Measurements from ENCODE around the gene EMC1.

Gene EMC1

DNA sequence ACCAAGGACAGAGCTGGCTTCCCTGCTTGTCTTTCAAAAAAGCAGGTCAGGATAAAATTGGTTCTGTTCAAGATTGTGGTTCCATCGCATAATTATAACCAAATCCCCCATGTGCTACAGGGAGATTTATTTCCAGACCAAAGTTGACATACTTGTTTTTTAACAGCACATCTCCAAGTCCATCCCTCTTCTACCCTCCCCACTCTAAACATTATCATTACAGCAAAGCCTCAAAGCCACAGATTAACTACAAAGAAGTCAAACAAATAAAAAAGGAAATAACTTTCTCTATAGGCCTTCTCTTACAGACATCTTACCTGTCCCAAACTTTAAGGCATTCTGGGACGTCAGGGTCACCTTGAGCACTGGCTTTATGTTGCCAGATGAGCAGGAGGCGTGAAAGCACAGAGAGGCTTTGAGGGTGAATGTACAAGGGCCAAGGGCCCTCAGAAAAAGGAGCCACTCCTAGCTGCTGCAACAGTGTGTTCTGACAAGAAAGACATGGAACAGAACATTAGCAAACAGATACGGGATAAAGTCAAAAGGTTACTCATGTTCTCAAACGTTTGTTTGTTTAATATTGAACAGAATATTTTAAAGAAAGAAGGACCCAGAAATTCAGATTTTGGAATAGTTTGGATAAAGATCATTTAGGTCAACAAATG is 72.5 kb downstream of the EMC1 start:
- peaks cover 94% of the 10 kb centered on the region for H3K36me3 ChIP-seq (ENCODE audit: control insufficient read depth, low read length)
- no peak for TF ChIP-seq EZH2phosphoT487 (IDR thresholded peaks at IDR 0.05; ENCODE audit: borderline replicate concordance, low read length)
- TF ChIP-seq, protein P1, sequence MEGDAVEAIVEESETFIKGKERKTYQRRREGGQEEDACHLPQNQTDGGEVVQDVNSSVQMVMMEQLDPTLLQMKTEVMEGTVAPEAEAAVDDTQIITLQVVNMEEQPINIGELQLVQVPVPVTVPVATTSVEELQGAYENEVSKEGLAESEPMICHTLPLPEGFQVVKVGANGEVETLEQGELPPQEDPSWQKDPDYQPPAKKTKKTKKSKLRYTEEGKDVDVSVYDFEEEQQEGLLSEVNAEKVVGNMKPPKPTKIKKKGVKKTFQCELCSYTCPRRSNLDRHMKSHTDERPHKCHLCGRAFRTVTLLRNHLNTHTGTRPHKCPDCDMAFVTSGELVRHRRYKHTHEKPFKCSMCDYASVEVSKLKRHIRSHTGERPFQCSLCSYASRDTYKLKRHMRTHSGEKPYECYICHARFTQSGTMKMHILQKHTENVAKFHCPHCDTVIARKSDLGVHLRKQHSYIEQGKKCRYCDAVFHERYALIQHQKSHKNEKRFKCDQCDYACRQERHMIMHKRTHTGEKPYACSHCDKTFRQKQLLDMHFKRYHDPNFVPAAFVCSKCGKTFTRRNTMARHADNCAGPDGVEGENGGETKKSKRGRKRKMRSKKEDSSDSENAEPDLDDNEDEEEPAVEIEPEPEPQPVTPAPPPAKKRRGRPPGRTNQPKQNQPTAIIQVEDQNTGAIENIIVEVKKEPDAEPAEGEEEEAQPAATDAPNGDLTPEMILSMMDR (IDR thresholded peaks at IDR 0.05; ENCODE audit: low read depth, low read length, poor library complexity, severe bottlenecking) = no peak

DNA sequence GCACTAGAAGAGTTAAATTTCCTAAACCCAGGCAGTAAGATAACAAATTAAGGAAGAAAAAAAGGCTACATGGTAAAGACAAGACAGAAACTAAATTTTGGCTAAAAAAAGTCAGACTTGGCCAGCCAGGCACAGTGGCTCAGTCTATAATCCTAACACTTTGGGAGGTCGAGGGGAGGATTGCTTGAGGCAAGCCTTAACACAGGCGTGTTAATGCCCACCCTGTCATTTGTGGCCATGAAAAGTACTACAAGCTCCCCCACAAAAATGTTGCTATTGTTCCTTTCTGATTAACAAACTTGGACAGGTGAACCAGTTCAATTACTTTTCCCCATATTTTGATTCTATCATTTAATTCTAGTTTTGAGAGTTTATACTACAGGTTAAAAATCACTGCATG is 73.5 kb downstream of the EMC1 start:
- peaks cover 94% of the 10 kb centered on the region for H3K36me3 ChIP-seq (ENCODE audit: control insufficient read depth, low read length)
- no peak overlapping the region for H3K27ac ChIP-seq (ENCODE audit: low read depth, low read length)
- no peaks in the 10 kb centered on the region for H3K9me3 ChIP-seq (ENCODE audit: control insufficient read depth, insufficient read depth, low read length)
- no peaks in the 10 kb centered on the region for H3F3A ChIP-seq (ENCODE audit: control insufficient read depth, insufficient read depth)
- H3K9me2 ChIP-seq (replicated peaks; ENCODE audit: control insufficient read depth, low read length) = no peaks in the 10 kb centered on the region
- TF ChIP-seq, protein P1 (IDR thresholded peaks at IDR 0.05; ENCODE audit: low read depth, low read length, poor library complexity, severe bottlenecking) = no peak
- no peak for TF ChIP-seq EZH2phosphoT487 (IDR thresholded peaks at IDR 0.05; ENCODE audit: borderline replicate concordance, low read length)
- H3K27me3 ChIP-seq (ENCODE audit: control insufficient read depth, low read length) = no peaks in the 10 kb centered on the region
- no peak overlapping the region for H3K4me2 ChIP-seq (ENCODE audit: low read length)
- H3K4me1 ChIP-seq (ENCODE audit: control insufficient read depth, low read length) = no peaks in the 10 kb centered on the region
- H4K20me1 ChIP-seq (ENCODE audit: control insufficient read depth, insufficient read depth, low read depth, low read length) = no peaks in the 10 kb centered on the region
- H3K4me3 ChIP-seq (ENCODE audit: low read length) = no peak overlapping the region
- H3K79me2 ChIP-seq (ENCODE audit: control insufficient read depth, low read length) = no peaks in the 10 kb centered on the region

More for the DNA sequence above, 72.5 kb downstream of the EMC1 start:
- no peaks in the 10 kb centered on the region for H3K4me1 ChIP-seq (ENCODE audit: control insufficient read depth, low read length)
- H3K4me2 ChIP-seq (ENCODE audit: low read length) = no peak overlapping the region
- H3K79me2 ChIP-seq (ENCODE audit: control insufficient read depth, low read length) = no peaks in the 10 kb centered on the region
- no peaks in the 10 kb centered on the region for H3K27me3 ChIP-seq (ENCODE audit: control insufficient read depth, low read length)
- H3K27ac ChIP-seq (ENCODE audit: low read depth, low read length) = no peak overlapping the region
- H3K4me3 ChIP-seq (ENCODE audit: low read length) = no peak overlapping the region
- no peaks in the 10 kb centered on the region for H3K9me2 ChIP-seq (replicated peaks; ENCODE audit: control insufficient read depth, low read length)
- H4K20me1 ChIP-seq (ENCODE audit: control insufficient read depth, insufficient read depth, low read depth, low read length) = no peaks in the 10 kb centered on the region
- H3F3A ChIP-seq (ENCODE audit: control insufficient read depth, insufficient read depth) = no peaks in the 10 kb centered on the region
- no peaks in the 10 kb centered on the region for H3K9me3 ChIP-seq (ENCODE audit: control insufficient read depth, insufficient read depth, low read length)

DNA sequence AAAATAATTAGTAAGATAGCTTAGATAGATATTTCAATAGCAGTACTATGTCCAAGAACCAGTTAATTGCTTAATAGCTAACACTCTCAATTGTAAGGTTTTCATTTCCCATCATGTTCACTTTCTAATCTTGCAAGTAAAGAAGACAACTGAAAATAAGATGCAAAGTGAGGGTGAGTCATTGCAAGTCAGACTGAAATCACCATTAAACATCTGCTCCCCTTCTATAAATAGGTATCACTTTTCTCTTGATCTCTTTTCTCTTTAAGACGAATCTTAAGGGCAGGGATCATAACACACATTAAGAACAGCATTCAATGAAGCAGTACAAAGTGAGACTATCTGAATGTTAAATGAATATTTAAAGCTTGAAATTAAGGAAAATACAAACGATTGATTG is 81.7 kb downstream of the EMC1 start:
- Histone ChIP-seq H3K36me3 (ENCODE audit: control insufficient read depth, low read length) (peaks cover 93% of the 10 kb centered on the region), H3K4me1 (ENCODE audit: control insufficient read depth, low read length) (no peaks in the 10 kb centered on the region), H3K4me2 (ENCODE audit: low read length) (no peak overlapping the region), H3K9me2 (replicated peaks; ENCODE audit: control insufficient read depth, low read length) (no peaks in the 10 kb centered on the region), H3K79me2 (ENCODE audit: control insufficient read depth, low read length) (no peaks in the 10 kb centered on the region), H3F3A (ENCODE audit: control insufficient read depth, insufficient read depth) (no peaks in the 10 kb centered on the region), H3K4me3 (ENCODE audit: low read length) (no peak overlapping the region), H4K20me1 (ENCODE audit: control insufficient read depth, insufficient read depth, low read depth, low read length) (no peaks in the 10 kb centered on the region), H3K27me3 (ENCODE audit: control insufficient read depth, low read length) (no peaks in the 10 kb centered on the region), H3K27ac (ENCODE audit: low read depth, low read length) (no peak overlapping the region), H3K9me3 (ENCODE audit: control insufficient read depth, insufficient read depth, low read length) (no peaks in the 10 kb centered on the region)
- TF ChIP-seq EZH2phosphoT487 (IDR thresholded peaks at IDR 0.05; ENCODE audit: borderline replicate concordance, low read length) = no peak
- TF ChIP-seq, protein P1 (IDR thresholded peaks at IDR 0.05; ENCODE audit: low read depth, low read length, poor library complexity, severe bottlenecking) = no peak

Measured in DOHH2 (cell line).